Transverse colon (tissue), 4 donors: ENCODE data around the gene P2RY10. TPM values are rescaled to one million over a fixed set of nuclear protein-coding genes. Genes with fewer than 3 reads are reported as not detected.
"Not testable (repeated sequence)": the region's sequence is repeated elsewhere in the genome, so short reads cannot be mapped to it uniquely, and the experiment has no call there.

ENCODE experiments used
- DNase-seq: peaks from one replicate; pipeline ENCODE4 v3.0.0-alpha.2; 2019
- H3K27ac ChIP-seq, 4 donors: fragments of 200-600 bp; sonication (generic); 2 replicates each; pipeline ENCODE4 v1.5.1; 2016 to 2018; ENCODE audit warnings: inconsistent platforms in 4 of 4
- H3K27me3 ChIP-seq: fragments of 200-600 bp; sonication (generic); 2 replicates; pipeline ENCODE4 v1.5.1; 2017; ENCODE audit warnings: inconsistent platforms
- H3K36me3 ChIP-seq, 4 donors: fragments of 200-600 bp; sonication (generic); 2 replicates each; pipeline ENCODE4 v1.5.1; 2017 to 2019; ENCODE audit warnings: inconsistent platforms in 4 of 4
- H3K4me1 ChIP-seq, 4 donors: fragments of 200-600 bp; sonication (generic); 2 replicates each; pipeline ENCODE4 v1.5.1; 2017 to 2020; ENCODE audit warnings: inconsistent platforms in 4 of 4
- H3K4me3 ChIP-seq, 4 donors: fragments of 200-600 bp; sonication (generic); 1 replicate in 1 of 4; 2 replicates in 3 of 4; pipeline versions ENCODE4 v1.5.1 to v1.6.1; 2017 to 2019; ENCODE audit warnings: inconsistent platforms in 4 of 4
- H3K9me3 ChIP-seq, 2 donors: fragments of 200-600 bp; sonication (generic); 2 replicates each; pipeline ENCODE4 v1.5.1; 2017 to 2019; ENCODE audit warnings: inconsistent platforms in 2 of 2
- EP300 ChIP-seq: sonication (generic); formaldehyde crosslinking; IDR thresholded peaks from one replicate; pipeline ENCODE4 v1.6.1; 2017; ENCODE audit warnings: antibody characterized with exemption, low read depth
- POLR2A ChIP-seq: fragments of 450-650 bp; IDR thresholded peaks from one replicate; pipeline ENCODE4 v1.6.1; 2016; ENCODE audit warnings: antibody characterized with exemption, mild to moderate bottlenecking, moderate library complexity
- POLR2AphosphoS5 ChIP-seq, 3 donors: sonication (generic); formaldehyde crosslinking; IDR thresholded peaks; one replicate each; pipeline ENCODE4 v1.6.1; 2016; ENCODE audit warnings: antibody characterized with exemption in 3 of 3
- WGBS, 2 donors: methylation state at CpG; one replicate each; pipeline ENCODE4 v1.1.5; 2018; ENCODE audit warnings: low coverage in 1 of 2; 5-methylcytosine and 5-hydroxymethylcytosine counted together
- in situ Hi-C, 4 donors: fragments of 200-750 bp; cut with MboI; loops; one replicate each; pipeline versions ENCODE4 v1.15.0 to v1.15.1; 2017; ENCODE audit warnings: low sequenced_read_pairs in 3 of 4, low pct_ligation_motif_present in 1 of 4, low pct_unique_long_range_greater_than_20kb in 1 of 4
- intact Hi-C: fragments of 100-400 bp; cut with DNase I; formaldehyde crosslinking; loops from one replicate; pipeline ENCODE4 v1.15.1; 2023; ENCODE audit warnings: low total_unique reads
- total RNA-seq, 4 donors: library from RNA; depleted of rRNA; stranded (reverse); fragments of >200 nt; gene quantifications; one replicate each; pipeline ENCODE4 v1.1.0, GENCODE V29; 2016
- TF ChIP-seq, protein P1 (sequence below), 5 experiments: fragments of 200-600 bp in 3 of 5; fragments of 450-650 bp in 2 of 5; sonication (generic) in 3 of 5; IDR thresholded peaks; 1 replicate in 2 of 5; 2 replicates in 3 of 5; pipeline ENCODE4 v1.5.1; 2016 to 2017; ENCODE audit warnings: antibody characterized with exemption in 5 of 5, inconsistent platforms in 3 of 5, mild to moderate bottlenecking in 2 of 5, moderate library complexity in 1 of 5

The P2RY10 gene
- total RNA-seq, 4 donors from 2014 or later = 1.1 to 11.3 (median 2.0) TPM; not detected in 1

DNA sequence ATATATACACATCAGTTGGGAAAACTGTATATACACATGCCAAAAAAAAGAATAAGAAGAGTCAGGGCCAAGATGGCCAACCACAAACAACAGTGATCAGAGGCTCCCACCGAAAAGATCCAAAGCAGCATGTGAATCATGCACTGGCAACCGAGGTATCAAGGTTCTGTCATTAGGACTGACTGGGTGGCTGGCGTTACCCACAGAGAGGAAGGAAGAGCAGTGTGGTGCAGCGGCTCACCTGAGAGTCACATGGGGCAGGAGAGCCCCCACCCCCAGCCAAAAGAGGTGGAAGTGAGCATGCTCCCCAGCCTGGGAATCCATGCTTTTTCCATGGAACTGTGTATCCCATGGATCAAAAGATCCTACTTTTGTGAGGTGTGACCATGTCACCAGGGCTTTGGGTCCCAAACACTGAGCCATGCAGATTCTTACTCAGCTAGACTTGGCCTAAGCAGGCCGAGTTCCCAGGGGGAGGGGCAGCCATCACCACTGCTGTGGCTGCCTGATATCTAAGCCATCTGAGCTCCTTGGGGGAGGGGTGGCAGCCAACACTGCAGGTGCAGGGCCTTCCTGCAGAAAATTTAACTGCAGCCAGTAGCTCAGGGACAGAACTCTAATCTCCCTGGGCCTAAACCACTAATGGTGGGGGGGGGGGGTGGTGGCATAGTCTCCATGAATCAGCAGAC, 52.8 kb downstream of the P2RY10 start:
- no peaks in the 10 kb centered on the region for H3K36me3 ChIP-seq
- DNase-seq = no peak
- intact Hi-C loops (no loop called here), in situ Hi-C loops (no loop called here)
- 71 to 77% methylated on average over 3 to 5 of the region's 5 CpGs for WGBS, 2 donors
- no peaks in the 10 kb centered on the region for H3K4me1 ChIP-seq
- no peaks in the 10 kb centered on the region for H3K9me3 ChIP-seq
- H3K4me3 ChIP-seq = no peak overlapping the region
- H3K27ac ChIP-seq = no peak overlapping the region
- no peaks in the 10 kb centered on the region for H3K27me3 ChIP-seq
- TF ChIP-seq EP300 (no peak), POLR2AphosphoS5 (IDR thresholded peaks at IDR 0.05) (no peak), POLR2A (no peak)
- TF ChIP-seq, protein P1, sequence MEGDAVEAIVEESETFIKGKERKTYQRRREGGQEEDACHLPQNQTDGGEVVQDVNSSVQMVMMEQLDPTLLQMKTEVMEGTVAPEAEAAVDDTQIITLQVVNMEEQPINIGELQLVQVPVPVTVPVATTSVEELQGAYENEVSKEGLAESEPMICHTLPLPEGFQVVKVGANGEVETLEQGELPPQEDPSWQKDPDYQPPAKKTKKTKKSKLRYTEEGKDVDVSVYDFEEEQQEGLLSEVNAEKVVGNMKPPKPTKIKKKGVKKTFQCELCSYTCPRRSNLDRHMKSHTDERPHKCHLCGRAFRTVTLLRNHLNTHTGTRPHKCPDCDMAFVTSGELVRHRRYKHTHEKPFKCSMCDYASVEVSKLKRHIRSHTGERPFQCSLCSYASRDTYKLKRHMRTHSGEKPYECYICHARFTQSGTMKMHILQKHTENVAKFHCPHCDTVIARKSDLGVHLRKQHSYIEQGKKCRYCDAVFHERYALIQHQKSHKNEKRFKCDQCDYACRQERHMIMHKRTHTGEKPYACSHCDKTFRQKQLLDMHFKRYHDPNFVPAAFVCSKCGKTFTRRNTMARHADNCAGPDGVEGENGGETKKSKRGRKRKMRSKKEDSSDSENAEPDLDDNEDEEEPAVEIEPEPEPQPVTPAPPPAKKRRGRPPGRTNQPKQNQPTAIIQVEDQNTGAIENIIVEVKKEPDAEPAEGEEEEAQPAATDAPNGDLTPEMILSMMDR (IDR thresholded peaks at IDR 0.05) = no peak

DNA sequence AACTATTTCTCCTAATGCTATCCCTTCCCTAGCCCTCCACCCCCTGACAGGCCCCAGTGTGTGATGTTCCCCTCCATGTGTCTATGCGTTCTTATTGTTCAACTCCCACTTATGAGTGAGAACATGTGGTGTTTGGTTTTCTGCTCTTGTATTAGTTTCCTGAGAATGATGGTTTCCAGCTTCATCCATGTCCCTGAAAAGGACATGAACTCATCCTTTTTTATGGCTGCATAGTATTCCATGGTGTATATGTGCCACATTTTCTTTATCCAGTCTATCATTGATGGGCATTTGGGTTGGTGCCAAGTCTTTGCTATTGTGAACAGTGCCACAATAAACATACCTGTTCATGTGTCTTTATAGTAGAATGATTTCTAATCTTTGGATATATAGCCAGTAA, 62.3 kb downstream of the P2RY10 start:
- H3K4me1 ChIP-seq, H3K9me3 ChIP-seq, intact Hi-C loops, in situ Hi-C loops, H3K27me3 ChIP-seq, H3K36me3 ChIP-seq, DNase-seq, H3K4me3 ChIP-seq, H3K27ac ChIP-seq: not testable (repeated sequence)
- 93% methylated on average over 1 of the region's 1 CpG; no CpG with 5 or more reads in 1 of the 2 donors for WGBS, 2 donors

Other genes starting within 250 kb of the P2RY10 start
- gene LPAR4, start 197.7 kb upstream of the P2RY10 start, total RNA-seq = under 1 TPM in 1 of 4 donors, not detected in 3; 0.16 TPM
- gene GPR174, start 199.3 kb downstream of the P2RY10 start, total RNA-seq = 1 to 10 TPM in 3 of 4 donors, not detected in 1; 1.2 to 8.8 (median 3.8) TPM